Lung (tissue), 12 donors: Measurements from ENCODE around the gene KLHDC7B. TPM values are rescaled to one million over a fixed set of nuclear protein-coding genes. Genes with fewer than 3 reads are reported as not detected.

ENCODE experiments used
- ATAC-seq: fragments of 200-7000 bp; cut with Tn5 transposase; one replicate; pipeline ENCODE4 v1.9.1; 2020; ENCODE audit warnings: moderate number of reproducible peaks; ENCODE audit not compliant: insufficient read depth, low FRiP score
- DNase-seq, 3 donors: peaks; one replicate each; pipeline ENCODE4 v3.0.0-alpha.2; 2013 to 2017
- H3K27ac ChIP-seq, 2 donors: one replicate each; pipeline ENCODE4 v1.5.1; 2013; ENCODE audit warnings: mild to moderate bottlenecking in 2 of 2, moderate library complexity in 2 of 2, control low read depth in 1 of 2, inconsistent platforms in 1 of 2, low read depth in 1 of 2, low read length in 1 of 2
- H3K27me3 ChIP-seq, 3 donors: one replicate each; pipeline ENCODE4 v1.5.1; 2013; ENCODE audit warnings: low read length in 2 of 3; ENCODE audit not compliant: control insufficient read depth in 3 of 3, insufficient read depth in 3 of 3
- H3K36me3 ChIP-seq, 4 donors: one replicate each; pipeline ENCODE4 v1.5.1; 2013; ENCODE audit warnings: low read length in 4 of 4, mild to moderate bottlenecking in 1 of 4, moderate library complexity in 1 of 4; ENCODE audit not compliant: control insufficient read depth in 4 of 4, insufficient read depth in 4 of 4
- H3K4me1 ChIP-seq, 5 donors: one replicate each; pipeline ENCODE4 v1.5.1; 2013; ENCODE audit warnings: low read length in 5 of 5, mild to moderate bottlenecking in 2 of 5, moderate library complexity in 1 of 5; ENCODE audit not compliant: control insufficient read depth in 5 of 5, insufficient read depth in 5 of 5
- H3K4me3 ChIP-seq: one replicate; pipeline ENCODE4 v1.5.1; 2013; ENCODE audit warnings: mild to moderate bottlenecking, control low read depth, moderate library complexity
- H3K9ac ChIP-seq, 2 donors: one replicate each; pipeline ENCODE4 v1.5.1; 2013; ENCODE audit warnings: low read length in 2 of 2, control low read depth in 1 of 2; ENCODE audit not compliant: insufficient read depth in 1 of 2
- H3K9me3 ChIP-seq, 4 donors: one replicate each; pipeline ENCODE4 v1.5.1; 2013; ENCODE audit warnings: low read length in 3 of 4, mild to moderate bottlenecking in 1 of 4, moderate library complexity in 1 of 4; ENCODE audit not compliant: control insufficient read depth in 4 of 4, insufficient read depth in 3 of 4
- WGBS, 2 donors: extraction: QIAGEN DNeasy Blood & Tissue Kit; methylation state at CpG; one replicate each; pipeline ENCODE4 v1.1.7; 2013; 5-methylcytosine and 5-hydroxymethylcytosine counted together
- polyA plus RNA-seq, 2 donors: library from polyadenylated mRNA; stranded (reverse); fragments of 200-250 nt; gene quantifications; one replicate each; pipeline ENCODE4 v1.2.1, GENCODE V29; 2013
- total RNA-seq, 2 donors: library from RNA; depleted of rRNA in 1 of 2; stranded (reverse); fragments of >200 nt in 1 of 2; gene quantifications; one replicate each; pipeline ENCODE4 v1.2.1, GENCODE V29; 2014 to 2021
- TF ChIP-seq, protein P1 (sequence below): IDR thresholded peaks from 2 replicates; pipeline ENCODE4 v1.5.1; 2012; ENCODE audit warnings: mild to moderate bottlenecking; ENCODE audit errors: control extremely low read depth, extremely low read depth
- donor health status: control.
- donor health status: control.
- donor health status: Bipolar disorder and iron deficiency.
- donor health status: healthy.
- donor health status: DM: yes; HTN: yes; CAD: no.

KLHDC7B gene
- total and polyA plus RNA-seq, 4 donors, result 0.39 to 1.6 (median 0.95) TPM

DNA sequence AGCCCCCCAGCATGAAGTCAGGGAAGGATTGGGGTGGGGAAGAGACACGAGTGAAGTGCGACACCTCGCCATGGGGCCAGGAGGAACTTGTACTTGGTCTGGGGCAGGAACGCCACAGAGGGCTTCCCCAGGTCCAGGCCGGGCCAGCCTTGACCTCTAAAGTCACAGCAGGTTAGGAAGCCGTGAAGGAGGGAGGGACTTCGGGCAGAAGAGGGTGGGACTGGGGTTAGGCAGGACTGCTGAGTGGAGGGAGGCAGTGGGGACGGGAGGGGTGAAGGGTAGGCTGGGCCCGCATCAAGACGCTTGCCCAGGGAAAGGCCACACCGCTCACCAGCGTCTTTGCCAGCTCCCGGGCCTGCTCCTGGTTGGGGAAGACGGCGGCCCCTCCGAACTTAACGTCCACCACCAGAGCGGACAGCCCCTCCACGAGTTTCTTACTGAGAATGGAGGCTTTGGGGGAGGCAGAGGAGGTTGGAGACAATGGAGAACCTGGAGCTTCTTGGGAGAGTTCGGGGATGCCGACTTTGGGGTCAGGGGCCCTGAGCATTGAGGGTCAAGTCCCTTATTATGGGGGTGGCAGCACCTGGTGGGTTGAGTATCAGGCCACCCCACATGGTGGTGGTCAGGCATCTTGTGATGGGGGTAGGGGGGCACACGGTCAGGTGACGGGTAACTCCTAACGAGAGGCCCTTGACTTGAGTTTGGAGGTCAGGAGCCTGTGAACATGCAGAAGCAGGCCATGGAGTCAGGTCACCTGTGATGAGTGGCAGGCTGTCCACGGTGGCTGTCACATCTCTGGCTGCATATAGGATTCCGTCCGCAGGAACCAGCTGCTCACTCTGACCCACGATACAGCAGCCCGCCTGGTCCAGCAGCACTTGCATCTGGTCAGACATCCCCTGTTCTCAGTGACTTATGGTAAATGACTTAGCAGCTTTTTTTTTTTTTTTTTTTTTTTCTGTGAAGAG is 18.6 kb upstream of the KLHDC7B start:
- H3K9ac ChIP-seq, result no peak overlapping the region
- peak overlapping the region; percentile 55 for H3K4me3 ChIP-seq
- H3K36me3 ChIP-seq, result peaks cover 0 to 19% (median 11%) of the 10 kb centered on the region in 4 donors
- H3K4me1 ChIP-seq, result peaks cover 0 to 40% (median 21%) of the 10 kb centered on the region in 5 donors
- no peak for ATAC-seq
- whole genome bisulfite sequencing, 2 donors, result 36 to 39% methylated on average over 29 of the region's 29 CpGs
- DNase-seq, result peak in 1 of 3 donors; percentile 14
- no peaks in the 10 kb centered on the region for H3K9me3 ChIP-seq
- peaks cover 0 to 21% (median 7%) of the 10 kb centered on the region in 3 donors for H3K27me3 ChIP-seq
- TF ChIP-seq, protein P1, sequence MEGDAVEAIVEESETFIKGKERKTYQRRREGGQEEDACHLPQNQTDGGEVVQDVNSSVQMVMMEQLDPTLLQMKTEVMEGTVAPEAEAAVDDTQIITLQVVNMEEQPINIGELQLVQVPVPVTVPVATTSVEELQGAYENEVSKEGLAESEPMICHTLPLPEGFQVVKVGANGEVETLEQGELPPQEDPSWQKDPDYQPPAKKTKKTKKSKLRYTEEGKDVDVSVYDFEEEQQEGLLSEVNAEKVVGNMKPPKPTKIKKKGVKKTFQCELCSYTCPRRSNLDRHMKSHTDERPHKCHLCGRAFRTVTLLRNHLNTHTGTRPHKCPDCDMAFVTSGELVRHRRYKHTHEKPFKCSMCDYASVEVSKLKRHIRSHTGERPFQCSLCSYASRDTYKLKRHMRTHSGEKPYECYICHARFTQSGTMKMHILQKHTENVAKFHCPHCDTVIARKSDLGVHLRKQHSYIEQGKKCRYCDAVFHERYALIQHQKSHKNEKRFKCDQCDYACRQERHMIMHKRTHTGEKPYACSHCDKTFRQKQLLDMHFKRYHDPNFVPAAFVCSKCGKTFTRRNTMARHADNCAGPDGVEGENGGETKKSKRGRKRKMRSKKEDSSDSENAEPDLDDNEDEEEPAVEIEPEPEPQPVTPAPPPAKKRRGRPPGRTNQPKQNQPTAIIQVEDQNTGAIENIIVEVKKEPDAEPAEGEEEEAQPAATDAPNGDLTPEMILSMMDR, result no peak
- H3K27ac ChIP-seq, result peak overlapping the region; percentile 75 to 95

DNA sequence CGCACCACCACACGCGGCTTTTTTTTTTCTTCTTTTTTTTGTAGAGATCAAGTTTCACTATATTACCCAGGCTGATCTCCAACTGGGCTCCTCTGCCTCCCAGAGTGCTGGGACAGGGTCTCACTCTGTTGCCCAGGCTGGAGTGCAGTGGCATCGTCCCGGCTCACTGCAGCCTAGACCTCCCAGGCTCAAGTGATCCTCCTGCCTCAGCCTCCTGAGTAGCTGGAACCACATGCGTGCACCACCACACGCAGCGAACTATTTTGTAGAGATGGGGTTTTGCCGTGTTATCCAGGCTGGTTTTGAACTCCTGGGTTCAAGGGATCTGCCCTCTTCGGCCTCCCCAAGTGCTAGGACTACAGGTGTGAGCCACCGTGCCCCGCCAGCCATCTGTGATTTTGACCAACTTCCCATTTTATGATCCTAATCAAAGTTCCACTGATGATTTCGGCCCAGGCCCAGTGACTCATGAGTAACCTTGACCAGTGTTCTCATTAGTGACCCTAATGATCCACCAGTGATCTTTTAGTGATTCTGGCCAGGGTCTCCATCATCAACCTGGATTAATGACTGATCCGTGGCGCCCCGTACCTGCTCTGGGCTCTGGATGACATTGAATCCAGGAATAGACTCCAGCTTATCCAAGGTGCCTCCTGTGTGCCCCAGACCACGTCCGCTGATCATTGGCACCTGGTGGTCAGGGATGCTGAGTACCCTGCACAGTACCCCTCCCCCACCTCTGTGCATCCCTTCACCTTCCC is 17.6 kb upstream of the KLHDC7B start:
- H3K9ac ChIP-seq, result no peak overlapping the region
- peaks cover 0 to 10% (median 7%) of the 10 kb centered on the region in 4 donors for H3K36me3 ChIP-seq

DNA sequence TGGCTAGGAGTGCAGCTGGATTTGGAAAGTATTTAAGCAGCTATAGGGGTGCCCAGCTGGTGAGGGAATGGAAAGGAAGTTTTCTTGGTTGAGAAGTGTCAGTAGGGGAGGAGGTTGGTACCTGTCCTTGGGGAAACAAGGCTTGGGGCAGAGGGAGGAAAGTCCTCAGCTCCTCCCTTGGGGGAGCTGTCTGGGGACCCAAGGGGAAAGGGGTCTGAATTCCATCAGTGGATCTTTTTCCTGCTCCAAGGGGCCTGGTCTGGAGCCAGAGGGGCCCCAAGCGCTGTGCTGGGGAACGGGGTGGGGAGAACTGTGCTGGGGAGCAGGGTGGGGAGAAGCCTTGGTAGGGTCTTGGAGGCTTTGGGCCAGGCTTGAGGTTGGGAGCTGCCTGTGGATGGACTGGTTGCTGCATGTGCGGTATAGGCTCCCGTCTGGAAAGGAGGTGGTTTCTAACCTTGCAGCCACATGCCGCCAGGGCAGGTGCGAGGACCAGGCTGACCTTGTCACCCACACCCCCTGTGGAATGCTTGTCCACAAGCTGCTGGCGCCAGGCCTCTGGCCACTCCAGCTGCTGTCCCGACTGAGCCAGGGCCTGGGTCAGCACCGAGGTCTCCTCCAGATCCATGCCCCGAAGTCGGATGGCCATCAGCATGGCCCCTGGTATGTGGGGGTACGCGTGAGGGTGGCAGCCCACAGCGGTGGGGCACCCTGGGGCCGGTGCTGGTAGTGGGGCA is 16.9 kb upstream of the KLHDC7B start:
- no peaks in the 10 kb centered on the region for H3K9me3 ChIP-seq
- WGBS, 2 donors, result 69 to 80% methylated on average over 15 of the region's 15 CpGs
- peak overlapping the region; percentile 64 for H3K4me3 ChIP-seq
- no peak overlapping the region for H3K9ac ChIP-seq
- H3K27me3 ChIP-seq, result peaks cover 0 to 32% (median 21%) of the 10 kb centered on the region in 3 donors
- H3K36me3 ChIP-seq, result peaks cover 0 to 3% (median 1%) of the 10 kb centered on the region in 4 donors
- TF ChIP-seq, protein P1, result no peak
- ATAC-seq (no peak), DNase-seq (no peak)
- peak overlapping the region; percentile 95 to 99 for H3K27ac ChIP-seq
- H3K4me1 ChIP-seq, result peaks cover 0 to 42% (median 22%) of the 10 kb centered on the region in 5 donors

More for the DNA sequence above, 17.6 kb upstream of the KLHDC7B start:
- 88 to 90% methylated on average over 18 of the region's 18 CpGs for WGBS, 2 donors
- TF ChIP-seq, protein P1, result no peak
- H3K27me3 ChIP-seq, result peaks cover 0 to 26% (median 14%) of the 10 kb centered on the region in 3 donors
- no peak overlapping the region for H3K4me3 ChIP-seq
- H3K4me1 ChIP-seq, result peaks cover 0 to 42% (median 22%) of the 10 kb centered on the region in 5 donors
- no peaks in the 10 kb centered on the region for H3K9me3 ChIP-seq
- ATAC-seq (no peak), DNase-seq (no peak)
- peak overlapping the region in 1 of 2 donors; percentile 99 for H3K27ac ChIP-seq
